ENCODE measurements around the gene HRAS.
A peak's percentile ranks its signal among the peaks of the same experiment; 100 is the strongest.

HRAS gene

GRCh38 chr11:571802-572185 lies 36.4 kb upstream of the HRAS start:
- no peak overlapping the region for H3K4me3 ChIP-seq (ENCODE audit: low read depth, low read length)
- no peak for TF ChIP-seq CTCF (IDR thresholded peaks at IDR 0.05; ENCODE audit: low read depth, low read length)

- no peak for TF ChIP-seq CTCF (IDR thresholded peaks at IDR 0.05; ENCODE audit: low read depth, low read length)
- peak overlapping the region; percentile 75 for H3K4me3 ChIP-seq (ENCODE audit: low read depth, low read length)
Measured at GRCh38 chr11:569158-569885, 33.9 kb upstream of the HRAS start.

GRCh38 chr11:568306-569157 lies 33.2 kb upstream of the HRAS start:
- peak overlapping the region; percentile 84 for H3K4me3 ChIP-seq (ENCODE audit: low read depth, low read length)
- no peak for TF ChIP-seq CTCF (IDR thresholded peaks at IDR 0.05; ENCODE audit: low read depth, low read length)

- peak overlapping the region; percentile 84 for H3K4me3 ChIP-seq (ENCODE audit: low read depth, low read length)
- no peak for TF ChIP-seq CTCF (IDR thresholded peaks at IDR 0.05; ENCODE audit: low read depth, low read length)
Measured at GRCh38 chr11:567629-568292, 32.4 kb upstream of the HRAS start.

- no peak for TF ChIP-seq CTCF (IDR thresholded peaks at IDR 0.05; ENCODE audit: low read depth, low read length)
- peak overlapping the region; percentile 84 for H3K4me3 ChIP-seq (ENCODE audit: low read depth, low read length)
Measured at GRCh38 chr11:567011-567628, 31.7 kb upstream of the HRAS start.

GRCh38 chr11:565921-566509 lies 30.6 kb upstream of the HRAS start:
- no peak overlapping the region for H3K4me3 ChIP-seq (ENCODE audit: low read depth, low read length)

More at GRCh38 chr11:565921-566509, 30.6 kb upstream of the HRAS start:
- TF ChIP-seq CTCF (IDR thresholded peaks at IDR 0.05; ENCODE audit: low read depth, low read length): no peak

All from WI38 (cell line).